Inferior parietal cortex (tissue), 1 donor: ENCODE measurements around the gene LRG1.

Experiments
- DNase-seq: peaks from one replicate; pipeline ENCODE4 v3.0.0-alpha.2; 2016; ENCODE audit errors: extremely low spot score

LRG1 gene

DNA sequence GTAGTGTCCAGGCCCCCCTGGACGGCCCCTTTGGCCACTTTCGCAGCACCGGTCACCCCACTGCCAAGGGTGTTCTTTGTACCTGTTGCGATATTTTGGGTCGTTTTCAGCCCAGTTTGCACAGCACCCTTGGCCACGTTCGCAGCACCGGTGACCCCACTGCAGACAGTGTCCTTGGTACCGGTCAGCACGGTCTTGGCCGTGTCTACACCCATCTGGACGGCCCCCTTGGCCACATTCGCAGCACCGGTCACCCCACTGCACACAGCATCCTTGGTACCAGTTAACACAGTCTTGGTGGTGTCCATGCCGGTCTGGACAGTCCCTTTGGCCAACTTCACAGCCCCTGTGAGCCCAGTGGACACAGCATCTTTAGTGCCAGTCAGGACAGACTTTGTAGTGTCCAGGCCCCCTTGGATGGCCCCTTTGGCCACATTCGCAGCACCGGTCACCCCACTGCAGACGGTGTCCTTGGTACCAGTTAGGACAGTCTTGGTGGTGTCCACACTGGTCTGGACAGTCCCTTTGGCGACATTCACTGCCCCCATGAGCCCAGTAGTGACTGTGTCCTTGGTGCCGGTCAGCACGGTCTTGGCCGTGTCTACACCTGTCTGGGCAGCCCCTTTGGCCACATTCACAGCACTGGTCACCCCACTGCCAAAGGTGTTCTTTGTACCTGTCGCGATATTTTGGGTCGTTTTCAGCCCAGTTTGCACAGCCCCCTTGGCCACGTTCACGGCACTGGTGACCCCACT, 28.4 kb downstream of the LRG1 start:
- DNase-seq: no peak

DNA sequence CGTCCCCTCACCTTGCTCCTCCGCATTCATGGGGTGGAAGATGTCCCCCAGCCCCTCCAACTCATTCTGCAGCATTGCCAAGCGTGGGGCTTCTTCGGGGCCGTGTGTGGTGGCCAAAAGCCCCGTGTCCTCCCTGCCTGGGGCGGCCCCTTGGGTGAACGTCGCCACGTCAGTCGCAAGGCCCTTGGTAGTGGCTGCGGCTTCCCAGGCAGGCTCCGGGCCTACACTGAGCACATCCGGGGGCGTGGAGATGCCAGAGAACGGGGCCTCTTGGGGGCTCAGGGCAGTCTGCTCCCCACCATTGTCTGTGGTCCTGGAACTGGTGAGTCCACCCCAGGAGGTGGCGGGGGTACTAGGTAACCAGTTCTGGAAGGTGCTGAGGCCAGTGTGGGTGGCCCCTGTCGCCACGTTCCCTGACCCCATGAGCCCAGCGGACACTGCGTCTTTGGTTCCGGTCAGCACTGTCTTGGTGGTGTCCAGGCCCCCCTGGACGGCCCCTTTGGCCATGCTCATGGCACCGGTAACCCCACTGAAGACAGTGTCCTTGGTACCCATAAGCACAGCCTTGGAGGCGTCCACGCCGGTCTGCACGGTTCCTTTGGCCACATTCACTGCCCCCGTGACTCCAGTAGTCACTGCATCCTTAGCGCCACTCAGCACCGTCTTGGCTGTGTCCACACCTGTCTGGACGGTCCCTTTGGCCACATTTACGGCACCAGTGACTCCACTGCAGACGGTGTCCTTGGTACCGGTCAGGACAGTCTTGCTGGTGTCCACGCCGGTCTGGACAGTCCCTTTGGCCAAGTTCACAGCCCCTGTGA, 29.2 kb downstream of the LRG1 start:
- no peak for DNase-seq

DNA sequence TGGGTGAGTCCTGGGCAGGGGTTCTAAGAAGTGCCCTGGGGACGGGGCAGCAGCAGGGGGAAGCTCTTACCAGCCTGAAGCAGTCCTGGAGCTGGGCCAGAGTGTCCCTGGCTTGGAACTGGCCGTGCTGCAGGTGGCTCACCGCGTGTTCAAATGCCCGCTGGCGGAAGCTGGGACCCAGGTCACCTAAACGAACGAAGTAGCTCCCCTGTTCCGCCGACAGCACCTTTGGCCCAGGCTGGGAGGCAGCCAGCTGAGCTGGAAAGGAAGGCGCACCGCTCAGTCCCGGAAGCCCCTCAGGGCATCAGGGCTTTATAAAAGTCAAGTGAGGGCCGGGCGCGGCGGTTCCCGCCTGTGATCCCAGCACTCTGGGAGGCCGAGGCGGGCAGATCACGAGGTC, 31.1 kb downstream of the LRG1 start:
- DNase-seq: no peak

DNA sequence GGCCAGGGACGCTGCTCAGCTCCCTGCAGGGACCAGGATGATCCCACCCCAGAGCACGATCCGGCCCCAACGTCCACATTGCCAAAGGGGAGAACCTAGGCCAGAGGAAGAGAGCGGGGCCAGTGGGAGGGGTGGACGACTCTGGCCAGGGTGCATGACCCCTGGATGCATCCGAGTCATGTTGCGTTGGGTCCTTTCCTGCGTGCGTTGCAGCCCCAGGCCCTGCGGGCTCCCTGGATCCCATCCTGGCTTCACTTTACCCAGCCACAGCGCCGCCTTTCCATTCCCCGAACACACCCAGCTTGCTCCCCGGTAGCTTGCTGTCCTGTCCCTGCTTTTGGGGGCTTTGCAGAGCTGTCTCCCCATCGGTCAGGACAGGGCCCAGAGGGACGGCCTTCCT, 32.0 kb downstream of the LRG1 start:
- no peak for DNase-seq

DNA sequence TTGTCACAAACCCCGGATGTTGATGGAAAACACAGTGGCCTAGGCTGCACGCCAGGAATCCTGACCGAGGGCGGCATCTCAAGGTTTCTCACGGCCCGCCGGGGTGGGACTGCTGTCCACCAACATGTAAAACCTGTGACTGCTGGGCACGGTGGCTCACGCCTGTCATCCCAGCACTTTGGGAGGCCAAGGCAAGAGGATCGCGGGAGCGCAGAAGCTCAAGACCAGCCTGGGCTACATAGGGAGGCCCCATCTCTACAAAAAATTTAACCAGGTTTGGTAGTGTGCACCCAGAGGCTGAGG, 32.7 kb downstream of the LRG1 start:
- no peak for DNase-seq

DNA sequence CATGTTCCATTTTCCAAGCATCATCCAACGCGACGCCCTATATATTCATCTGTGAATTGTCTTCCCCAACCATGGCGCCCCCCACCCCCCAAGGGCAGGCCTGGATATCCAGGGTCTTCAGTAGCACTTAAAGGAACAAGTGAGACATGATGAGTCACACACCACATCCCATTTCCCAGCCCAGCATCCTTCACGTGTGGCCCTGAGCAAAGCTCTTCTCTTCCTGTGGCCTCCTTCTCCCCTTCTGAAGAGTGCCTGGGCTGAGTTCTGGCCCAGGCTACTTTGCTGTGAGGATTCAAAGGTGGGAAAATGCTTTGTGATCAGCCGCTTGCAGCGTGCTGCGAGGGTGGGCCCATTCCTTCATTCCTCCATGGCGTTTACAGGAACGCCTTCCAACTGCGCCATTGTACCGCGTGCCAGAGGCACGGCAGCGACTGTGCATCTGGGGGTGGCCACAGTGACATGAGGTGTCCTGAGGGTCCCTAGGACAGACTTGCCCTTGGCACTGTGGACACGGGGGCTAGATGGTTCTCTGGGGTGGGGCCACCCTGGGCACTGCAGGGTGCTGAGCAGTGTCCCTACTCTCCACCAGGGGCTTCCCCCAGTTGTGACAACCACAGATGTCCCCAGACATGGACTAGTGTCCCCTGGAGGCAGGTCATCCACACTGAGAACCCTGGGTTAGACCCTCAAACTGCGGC, 33.2 kb downstream of the LRG1 start:
- DNase-seq: no peak

DNA sequence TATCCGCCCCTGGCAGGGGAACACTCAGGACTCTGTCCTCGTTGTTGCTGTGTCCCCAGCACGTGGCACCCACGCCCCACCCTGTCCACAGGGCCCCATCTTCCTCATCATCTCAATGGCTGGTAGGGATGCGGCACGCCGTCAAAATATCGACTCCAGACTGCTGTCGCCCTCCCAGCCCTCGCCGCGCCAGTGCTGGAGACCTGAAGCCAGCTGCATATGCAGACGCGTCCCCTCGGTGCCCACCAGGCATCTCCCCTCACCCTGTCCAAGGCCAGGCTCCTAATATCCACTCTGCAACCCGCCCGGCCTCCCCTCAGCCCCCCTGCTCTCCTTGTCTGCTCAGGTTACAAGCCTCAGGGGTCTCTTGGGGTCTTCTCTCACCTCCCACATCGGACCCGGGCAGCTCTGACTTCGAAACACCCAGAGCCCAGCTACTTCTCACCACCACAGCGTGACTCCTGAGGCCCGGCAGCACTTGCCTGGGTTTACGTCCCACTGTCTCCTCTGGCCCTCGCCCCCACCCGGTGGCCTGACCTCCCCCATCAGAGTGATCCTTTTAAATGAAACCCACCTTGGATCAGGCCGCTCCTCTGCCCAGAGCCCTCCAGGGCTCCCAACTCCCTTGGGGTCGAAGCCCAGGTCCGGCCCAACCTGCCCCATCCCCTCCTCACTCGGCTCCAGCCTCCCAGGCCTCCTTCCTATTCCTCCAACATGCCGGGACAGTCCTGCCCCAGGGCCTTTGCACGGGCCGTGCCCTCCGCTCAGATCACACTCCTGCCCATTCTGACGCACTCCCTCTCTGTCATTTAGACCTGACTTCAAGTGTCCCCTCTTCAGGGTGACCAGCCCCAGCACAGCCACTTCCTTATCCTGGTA, 34.0 kb downstream of the LRG1 start:
- DNase-seq: no peak

DNA sequence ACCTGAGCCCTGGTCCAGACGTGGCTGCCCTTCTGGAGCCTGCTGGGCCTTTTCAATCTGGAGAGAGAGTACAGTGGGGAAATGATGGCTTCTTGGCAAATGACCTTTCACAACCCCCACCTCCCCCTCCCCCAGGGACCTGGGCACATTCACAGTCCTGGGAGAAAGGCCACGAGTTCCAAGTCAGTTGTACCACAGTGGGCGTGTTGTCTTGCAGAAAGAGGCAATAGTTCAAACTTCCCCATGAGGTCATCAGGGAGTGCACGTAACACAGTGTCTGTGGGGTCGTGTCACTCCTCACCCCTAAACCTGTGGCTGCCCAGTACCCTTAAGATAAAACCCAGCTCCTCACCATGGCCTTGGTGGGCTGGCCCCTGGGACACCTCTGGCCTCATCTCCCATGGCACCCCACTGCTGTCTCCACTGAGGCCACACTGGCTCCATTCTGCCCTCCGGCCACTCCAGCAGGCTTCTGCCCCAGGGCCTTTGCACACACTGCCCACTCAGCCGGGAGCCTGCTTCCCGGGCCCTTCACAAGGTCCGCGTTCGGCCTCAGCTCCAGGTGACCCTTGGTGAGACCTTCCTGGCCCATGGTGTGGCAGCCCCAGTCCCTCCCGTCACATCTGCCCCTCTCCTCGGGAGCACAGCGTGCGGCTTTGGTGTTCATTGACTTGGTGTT, 34.8 kb downstream of the LRG1 start:
- DNase-seq: no peak

DNA sequence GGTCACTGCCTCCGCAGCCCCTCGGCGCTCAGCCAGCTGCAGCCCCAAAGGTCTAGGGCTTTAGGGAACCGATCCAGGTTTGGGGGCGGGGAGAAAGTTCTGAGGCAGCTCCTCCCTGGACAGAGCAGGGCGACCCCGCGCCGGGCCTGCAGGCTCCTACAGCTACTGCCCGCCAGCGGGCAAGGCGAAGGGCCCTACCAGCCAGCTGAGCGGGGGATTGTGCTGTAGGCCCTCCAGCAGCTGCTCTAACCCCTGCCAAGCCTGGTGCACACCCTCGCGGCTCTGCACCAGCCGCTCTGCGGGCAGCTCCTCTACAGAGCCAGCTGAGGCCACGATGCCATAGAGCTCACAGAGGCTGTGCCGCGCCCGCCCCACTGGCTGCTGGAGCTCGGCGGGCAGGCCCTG, 35.5 kb downstream of the LRG1 start:
- DNase-seq: no peak

DNA sequence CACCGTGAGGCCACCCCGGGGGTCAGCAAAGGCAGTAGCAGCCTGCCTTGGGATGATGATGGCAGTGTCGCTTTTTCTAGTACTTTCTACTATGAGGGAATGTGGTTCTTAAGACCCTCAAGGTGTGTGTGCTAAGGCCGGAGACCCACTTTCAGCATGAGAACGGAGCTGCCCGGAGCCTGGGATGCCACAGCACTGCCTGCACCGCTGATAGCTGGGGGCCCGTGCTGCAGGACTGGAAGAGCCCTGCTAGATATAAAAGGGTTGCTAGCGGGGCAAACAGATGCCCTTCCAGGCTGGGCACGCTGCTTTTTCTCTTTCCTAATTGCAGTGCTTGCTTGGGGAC, 36.0 kb downstream of the LRG1 start:
- DNase-seq: no peak

DNA sequence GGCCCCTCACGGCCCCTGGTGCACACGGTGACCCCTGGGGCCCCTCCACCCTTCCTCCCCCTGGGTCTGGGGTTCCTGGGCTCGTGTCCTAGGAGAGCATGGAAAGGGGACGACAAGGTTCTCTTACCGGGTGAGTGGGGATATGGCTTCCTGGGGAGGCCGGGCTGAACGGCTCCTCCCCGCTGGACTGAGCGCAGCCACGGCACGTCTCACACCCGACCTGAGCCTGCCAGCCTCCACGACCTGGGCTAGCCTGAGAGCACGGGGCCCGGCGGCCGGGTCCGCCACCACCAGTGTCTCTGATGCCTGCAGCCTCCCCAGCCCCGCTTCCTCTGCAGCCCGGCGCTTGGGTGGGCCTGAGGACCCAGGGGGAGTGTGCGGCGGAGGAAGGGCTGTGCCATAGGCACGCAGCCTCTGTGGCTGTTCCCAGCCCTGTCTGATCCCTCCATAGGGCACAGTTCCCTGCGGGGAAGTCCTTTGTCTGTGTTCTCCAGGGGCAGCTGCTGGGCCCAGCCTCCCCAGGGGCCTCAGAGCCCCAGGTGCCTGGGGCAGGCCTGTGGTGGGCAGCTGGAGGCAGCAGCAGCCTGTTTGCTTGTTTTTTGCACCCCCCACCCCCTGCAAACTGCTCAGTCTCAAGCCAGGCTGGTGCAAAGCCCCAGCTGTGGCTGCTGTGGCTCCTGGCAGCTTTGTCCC, 36.6 kb downstream of the LRG1 start:
- DNase-seq: no peak

DNA sequence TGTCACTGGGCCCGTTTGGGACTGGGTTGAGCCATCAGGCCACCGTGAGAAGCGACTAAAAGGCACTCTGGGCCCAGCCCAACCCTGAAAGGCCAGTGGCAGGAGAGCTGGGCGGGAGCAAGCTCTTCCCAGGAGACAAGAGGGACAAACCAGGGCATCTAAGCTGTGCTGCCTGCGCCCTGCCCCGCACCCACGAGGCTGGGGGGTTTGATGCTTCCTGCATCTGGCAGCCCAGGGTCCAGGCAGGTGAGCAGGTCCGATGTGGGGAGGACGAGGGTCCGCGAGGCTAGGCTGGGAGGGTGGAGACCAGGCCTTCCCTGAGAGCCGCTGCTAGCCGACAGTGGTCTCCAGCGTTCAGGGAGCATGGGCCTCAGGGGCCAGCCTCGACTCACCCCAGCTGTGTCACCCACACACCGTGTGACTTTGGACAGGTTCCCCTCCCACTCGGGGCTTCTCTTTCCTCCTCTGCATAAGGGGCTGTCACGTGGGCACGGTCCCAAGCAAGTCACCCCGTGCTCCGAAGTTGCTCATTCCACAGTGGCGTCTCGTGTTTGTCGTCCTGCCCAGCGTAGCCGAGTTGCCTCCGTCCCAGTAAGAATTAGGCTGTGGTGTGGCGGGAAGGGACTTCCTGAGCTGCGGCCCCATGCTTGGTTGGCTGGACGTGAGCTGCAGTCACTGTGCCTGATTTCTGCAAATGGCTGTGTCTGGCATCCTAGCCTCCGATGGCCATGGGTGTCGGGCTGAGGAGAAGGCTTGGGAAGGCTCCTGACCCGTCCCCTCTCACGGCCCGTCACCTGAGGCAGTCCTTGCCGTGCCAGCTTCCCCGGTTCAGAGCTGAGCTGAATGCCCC, 37.3 kb downstream of the LRG1 start:
- no peak for DNase-seq

DNA sequence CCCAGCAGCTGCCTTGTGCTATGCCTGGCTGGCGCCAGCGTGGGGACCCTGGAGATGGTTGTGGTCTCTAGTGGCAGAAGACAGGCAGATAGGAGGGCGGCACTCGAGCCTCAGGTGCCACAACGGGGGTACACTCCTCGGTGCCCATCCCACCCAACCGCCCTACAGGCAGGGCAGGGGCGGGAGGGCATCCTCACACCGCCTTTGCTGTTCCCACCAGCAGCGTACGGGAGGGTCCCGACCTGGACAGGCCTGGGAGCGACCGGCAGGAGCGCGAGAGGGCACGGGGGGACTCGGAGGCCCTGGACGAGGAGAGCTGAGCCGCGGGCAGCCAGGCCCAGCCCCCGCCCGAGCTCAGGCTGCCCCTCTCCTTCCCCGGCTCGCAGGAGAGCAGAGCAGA, 38.1 kb downstream of the LRG1 start:
- DNase-seq: no peak

DNA sequence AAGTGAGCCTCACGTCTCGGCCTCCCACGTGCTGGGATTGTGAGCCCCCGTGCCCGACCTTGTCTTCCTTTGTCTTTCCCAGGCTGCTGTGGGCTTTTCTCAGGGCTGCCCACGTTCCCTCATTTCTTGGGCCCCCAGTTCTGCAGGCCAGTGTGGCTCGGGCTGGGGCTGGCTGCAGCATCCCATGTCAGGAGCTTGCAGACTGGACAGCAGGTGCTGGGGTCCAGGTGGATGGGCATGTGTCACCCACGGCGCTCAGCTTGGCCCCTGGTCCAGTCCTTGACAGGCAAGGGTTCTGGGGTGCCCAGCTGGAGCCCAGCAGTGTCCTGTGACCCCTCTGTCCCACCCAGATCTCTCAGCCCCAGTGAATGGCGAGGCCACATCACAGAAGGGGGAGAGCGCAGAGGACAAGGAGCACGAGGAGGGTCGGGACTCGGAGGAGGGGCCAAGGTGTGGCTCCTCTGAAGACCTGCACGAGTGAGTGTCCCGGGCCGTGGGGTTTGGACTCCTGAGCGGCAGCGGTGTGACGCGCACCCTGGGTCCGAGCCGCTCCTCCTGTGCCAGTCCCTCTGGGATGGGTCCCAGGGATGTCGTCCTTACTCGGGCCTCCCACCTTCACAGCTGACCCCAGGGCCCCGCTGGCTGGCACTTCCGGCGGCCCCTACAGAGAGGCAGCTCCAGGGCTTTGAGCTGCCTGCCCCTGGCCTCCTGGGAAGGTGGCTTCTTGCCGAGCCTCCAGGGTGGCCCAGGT, 38.8 kb downstream of the LRG1 start:
- no peak for DNase-seq

DNA sequence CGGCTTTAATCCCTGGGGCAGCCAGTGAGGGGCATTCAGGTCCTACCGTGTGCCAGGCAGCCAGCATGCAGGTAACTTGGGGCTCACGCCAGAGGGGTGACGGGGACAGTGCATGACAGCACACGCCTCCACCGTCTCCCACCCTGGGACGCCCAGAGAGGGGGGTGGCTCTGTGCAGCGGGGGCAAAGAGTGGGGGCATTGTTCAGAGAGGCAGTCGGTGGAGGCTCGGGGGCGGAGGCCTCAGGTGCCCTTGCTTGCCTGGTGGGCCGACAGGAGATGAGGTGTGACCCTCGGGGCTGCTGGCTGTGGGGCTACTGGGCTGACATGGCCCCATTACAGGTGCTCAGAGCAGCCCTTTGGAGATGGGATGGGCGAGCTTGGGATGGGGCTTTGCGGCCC, 40.0 kb downstream of the LRG1 start:
- no peak for DNase-seq

DNA sequence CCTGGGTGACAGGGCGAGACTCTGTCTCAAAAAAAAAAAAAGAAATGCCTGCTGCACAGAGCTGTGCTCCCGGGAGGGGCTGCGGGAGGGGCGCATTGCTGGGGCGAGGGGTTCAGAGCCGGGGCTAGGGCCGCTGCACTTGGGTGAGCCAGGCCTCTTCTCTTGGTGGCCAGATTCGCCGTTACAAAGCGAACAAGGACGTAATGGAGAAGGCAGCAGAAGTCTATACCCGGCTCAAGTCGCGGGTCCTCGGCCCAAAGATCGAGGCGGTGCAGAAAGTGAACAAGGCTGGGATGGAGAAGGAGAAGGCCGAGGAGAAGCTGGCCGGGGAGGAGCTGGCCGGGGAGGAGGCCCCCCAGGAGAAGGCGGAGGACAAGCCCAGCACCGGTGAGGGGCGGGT, 40.5 kb downstream of the LRG1 start:
- DNase-seq: no peak

DNA sequence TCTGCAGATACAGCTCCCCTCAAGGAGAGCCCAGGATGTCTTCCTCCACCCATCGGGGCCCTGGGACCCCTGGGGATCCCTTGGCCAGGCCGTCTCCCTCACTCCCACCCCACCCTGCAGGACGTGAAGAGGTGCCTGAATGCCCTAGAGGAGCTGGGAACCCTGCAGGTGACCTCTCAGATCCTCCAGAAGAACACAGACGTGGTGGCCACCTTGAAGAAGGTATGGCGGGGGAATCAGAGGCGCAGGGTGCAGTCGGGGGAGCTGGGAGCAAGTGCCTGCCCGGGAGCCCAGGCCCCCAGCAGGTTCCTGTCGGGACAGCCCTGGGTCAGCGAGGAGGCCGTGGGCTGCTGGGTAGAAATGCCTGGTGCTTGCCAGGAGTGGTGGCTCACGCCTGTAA, 41.1 kb downstream of the LRG1 start:
- DNase-seq: no peak

DNA sequence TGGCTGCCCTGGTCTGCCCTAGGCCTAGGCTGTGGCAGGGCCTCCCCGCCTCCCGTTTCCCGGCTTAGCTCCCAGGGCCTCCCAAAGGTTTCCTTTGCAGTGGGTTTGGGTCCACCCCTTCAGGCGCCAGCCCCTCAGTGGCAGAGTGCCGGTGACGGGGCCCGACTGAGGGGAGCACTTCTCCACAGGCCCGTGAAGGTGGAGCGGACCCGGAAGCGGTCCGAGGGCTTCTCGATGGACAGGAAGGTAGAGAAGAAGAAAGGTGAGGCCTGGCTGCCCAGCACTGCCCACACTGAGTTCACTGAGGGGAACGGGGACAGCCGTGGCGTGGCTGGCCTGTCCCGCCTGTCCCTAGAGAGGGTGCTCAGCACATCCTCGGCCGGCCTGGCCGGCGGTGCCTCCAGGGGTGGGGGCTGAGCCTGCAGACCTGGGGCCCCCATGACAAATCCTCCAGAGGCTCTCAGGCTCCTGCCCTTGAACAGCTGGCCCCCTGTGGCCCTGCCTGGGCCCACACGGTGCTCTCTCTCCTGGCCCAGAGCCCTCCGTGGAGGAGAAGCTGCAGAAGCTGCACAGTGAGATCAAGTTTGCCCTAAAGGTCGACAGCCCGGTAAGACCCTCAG, 42.0 kb downstream of the LRG1 start:
- DNase-seq: no peak

DNA sequence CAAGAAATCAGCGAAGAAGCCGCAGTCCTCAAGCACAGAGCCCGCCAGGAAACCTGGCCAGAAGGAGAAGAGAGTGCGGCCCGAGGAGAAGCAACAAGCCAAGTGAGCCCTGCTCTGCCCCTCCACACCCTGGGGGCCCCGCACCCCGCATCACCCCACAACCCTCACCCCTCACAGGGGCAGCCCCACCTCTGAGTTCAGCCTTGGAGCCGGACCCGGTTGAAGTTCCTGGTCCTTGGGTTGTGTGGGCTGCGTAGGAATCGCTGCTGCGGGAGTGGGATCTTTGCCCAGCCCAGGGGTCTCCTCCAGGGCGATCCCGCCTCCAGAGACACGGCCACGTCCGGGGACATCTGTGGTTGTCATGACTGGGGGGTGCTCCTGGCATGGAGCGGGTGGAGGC, 43.5 kb downstream of the LRG1 start:
- DNase-seq: no peak
